HFF-Myc (cell line): Measurements from ENCODE around the gene BICRA.
"Not testable (repeated sequence)": the region's sequence is repeated elsewhere in the genome, so short reads cannot be mapped to it uniquely, and the experiment has no call there.

Experiments used
- DNase-seq: peaks from one replicate; pipeline ENCODE4 v3.0.0-alpha.2; 2011; ENCODE audit warnings: low read depth; ENCODE audit errors: extremely low read depth
- H3K4me3 ChIP-seq: replicated peaks from 2 replicates; pipeline ENCODE4 v1.5.1; 2011; ENCODE audit warnings: low read depth, mild to moderate bottlenecking, control low read depth, low read length
- CTCF ChIP-seq: IDR thresholded peaks from 2 replicates; pipeline ENCODE4 v1.5.1; 2012; ENCODE audit warnings: mild to moderate bottlenecking, low read depth, low read length, control low read depth; ENCODE audit errors: missing control alignments

Gene BICRA

GRCh38 chr19:47573071-47574026, 35.6 kb upstream of the BICRA start, which contains the start of gene ZNF541:
Gene ZNF541, minus strand, starts transcription at chr19:47573148. Its CDS starts 17,292 bp downstream, at chr19:47555856.
- DNase-seq = no peak
- TF ChIP-seq CTCF = no peak
- peak within 1 kb of the TSS; percentile 7; the same call in 1 of the 2 replicates for H3K4me3 ChIP-seq

- no peak for DNase-seq
- no peak overlapping the region for H3K4me3 ChIP-seq
- TF ChIP-seq CTCF = no peak
Observed at GRCh38 chr19:47580397-47580796, 28.5 kb upstream of the BICRA start.

GRCh38 chr19:47581605-47582319, 27.2 kb upstream of the BICRA start:
- no peak for DNase-seq
- no peak overlapping the region for H3K4me3 ChIP-seq
- no peak for TF ChIP-seq CTCF

- no peak for TF ChIP-seq CTCF
- DNase-seq = no peak
- no peak overlapping the region for H3K4me3 ChIP-seq
Observed at GRCh38 chr19:47582320-47582909, 26.5 kb upstream of the BICRA start.

GRCh38 chr19:47583161-47583560, 25.8 kb upstream of the BICRA start:
- not testable (repeated sequence) for H3K4me3 ChIP-seq, DNase-seq

GRCh38 chr19:47587295-47587694, 21.6 kb upstream of the BICRA start:
- no peak for DNase-seq
- TF ChIP-seq CTCF = no peak
- no peak overlapping the region for H3K4me3 ChIP-seq

- no peak for DNase-seq
- TF ChIP-seq CTCF = no peak
- H3K4me3 ChIP-seq = no peak overlapping the region
Observed at GRCh38 chr19:47589824-47590223, 19.1 kb upstream of the BICRA start.
